Measurements from ENCODE around the gene BTBD17.

The BTBD17 gene

DNA sequence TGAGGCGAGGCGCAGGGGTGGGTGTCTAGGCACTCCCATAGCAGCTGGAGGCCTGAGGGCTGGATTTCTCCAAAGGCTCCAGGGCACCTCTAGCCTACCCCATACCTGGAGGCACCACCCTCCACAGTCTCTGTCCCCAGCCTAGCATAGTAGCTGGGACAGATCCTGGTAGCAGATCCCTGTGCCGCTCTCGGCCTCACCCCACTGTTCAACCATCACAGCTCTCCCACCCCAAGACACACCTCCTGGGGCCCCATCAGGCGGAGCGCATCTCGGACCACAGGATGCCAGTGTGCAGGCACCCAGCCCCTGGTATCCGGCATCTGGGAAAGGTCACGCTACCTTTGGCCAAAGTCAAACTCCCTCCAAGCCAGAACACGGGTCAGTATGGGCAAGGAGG, 7.1 kb downstream of the BTBD17 start:
- TF ChIP-seq, protein P1, sequence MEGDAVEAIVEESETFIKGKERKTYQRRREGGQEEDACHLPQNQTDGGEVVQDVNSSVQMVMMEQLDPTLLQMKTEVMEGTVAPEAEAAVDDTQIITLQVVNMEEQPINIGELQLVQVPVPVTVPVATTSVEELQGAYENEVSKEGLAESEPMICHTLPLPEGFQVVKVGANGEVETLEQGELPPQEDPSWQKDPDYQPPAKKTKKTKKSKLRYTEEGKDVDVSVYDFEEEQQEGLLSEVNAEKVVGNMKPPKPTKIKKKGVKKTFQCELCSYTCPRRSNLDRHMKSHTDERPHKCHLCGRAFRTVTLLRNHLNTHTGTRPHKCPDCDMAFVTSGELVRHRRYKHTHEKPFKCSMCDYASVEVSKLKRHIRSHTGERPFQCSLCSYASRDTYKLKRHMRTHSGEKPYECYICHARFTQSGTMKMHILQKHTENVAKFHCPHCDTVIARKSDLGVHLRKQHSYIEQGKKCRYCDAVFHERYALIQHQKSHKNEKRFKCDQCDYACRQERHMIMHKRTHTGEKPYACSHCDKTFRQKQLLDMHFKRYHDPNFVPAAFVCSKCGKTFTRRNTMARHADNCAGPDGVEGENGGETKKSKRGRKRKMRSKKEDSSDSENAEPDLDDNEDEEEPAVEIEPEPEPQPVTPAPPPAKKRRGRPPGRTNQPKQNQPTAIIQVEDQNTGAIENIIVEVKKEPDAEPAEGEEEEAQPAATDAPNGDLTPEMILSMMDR (IDR thresholded peaks at IDR 0.05; ENCODE audit: low read depth, low read length, missing control alignments) = no peak

GRCh38 chr17:74354123-74354522, 7.5 kb downstream of the BTBD17 start:
- no peak overlapping the region for H3K4me3 ChIP-seq (ENCODE audit: low read depth, low read length)
- DNase-seq (ENCODE audit: low read depth) = no peak
- in situ Hi-C loops (cut with HindIII; ENCODE audit: low sequenced_read_pairs) = no loop called here
- TF ChIP-seq, protein P1 (IDR thresholded peaks at IDR 0.05; ENCODE audit: low read depth, low read length, missing control alignments) = no peak

More for the DNA sequence above, 7.1 kb downstream of the BTBD17 start:
- in situ Hi-C loops (cut with HindIII; ENCODE audit: low sequenced_read_pairs) = no loop called here
- no peak overlapping the region for H3K4me3 ChIP-seq (ENCODE audit: low read depth, low read length)
- DNase-seq (ENCODE audit: low read depth) = no peak

GRCh38 chr17:74353446-74354060, 8.1 kb downstream of the BTBD17 start:
- in situ Hi-C loops (cut with HindIII; ENCODE audit: low sequenced_read_pairs) = no loop called here
- no peak overlapping the region for H3K4me3 ChIP-seq (ENCODE audit: low read depth, low read length)
- DNase-seq (ENCODE audit: low read depth) = no peak
- TF ChIP-seq, protein P1 (IDR thresholded peaks at IDR 0.05; ENCODE audit: low read depth, low read length, missing control alignments) = no peak

DNA sequence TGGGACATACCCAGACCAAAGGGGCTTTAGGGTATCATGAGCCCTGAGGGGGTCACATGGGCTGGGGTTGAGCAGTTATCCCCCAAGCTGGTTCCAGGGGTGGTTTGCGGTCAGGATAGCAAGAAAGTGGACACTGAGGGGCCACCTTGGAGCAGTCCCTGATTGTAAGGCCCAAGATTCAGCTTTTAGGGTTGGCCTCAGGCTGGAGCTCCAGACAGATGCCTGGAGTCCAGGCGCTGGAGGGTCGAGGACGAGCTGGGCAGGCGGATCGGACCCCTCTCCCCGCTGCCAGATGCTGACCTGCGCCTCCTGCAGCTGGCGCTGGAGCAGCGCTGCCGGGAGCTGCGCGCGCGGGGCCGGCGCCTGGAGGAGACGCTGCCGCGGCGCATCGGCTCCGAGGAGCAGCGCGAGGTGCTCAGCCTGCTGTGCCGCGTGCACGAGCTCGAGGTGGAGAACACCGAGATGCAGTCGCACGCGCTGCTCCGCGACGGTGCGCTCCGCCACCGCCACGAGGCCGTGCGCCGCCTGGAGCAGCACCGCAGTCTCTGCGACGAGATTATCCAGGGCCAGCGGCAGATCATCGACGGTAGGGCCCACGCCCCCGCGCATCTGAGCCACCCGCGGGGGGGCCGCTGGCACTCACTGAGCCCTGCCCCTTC, 10.0 kb downstream of the BTBD17 start:
- no peak overlapping the region for H3K4me3 ChIP-seq (ENCODE audit: low read depth, low read length)
- DNase-seq (ENCODE audit: low read depth) = no peak
- TF ChIP-seq, protein P1 (IDR thresholded peaks at IDR 0.05; ENCODE audit: low read depth, low read length, missing control alignments) = no peak
- in situ Hi-C loops (cut with HindIII; ENCODE audit: low sequenced_read_pairs) = no loop called here

- TF ChIP-seq, protein P1 (IDR thresholded peaks at IDR 0.05; ENCODE audit: low read depth, low read length, missing control alignments) = no peak
Measured at GRCh38 chr17:74350486-74350885, 11.2 kb downstream of the BTBD17 start.

GRCh38 chr17:74349120-74349519, 12.5 kb downstream of the BTBD17 start:
- TF ChIP-seq, protein P1 (IDR thresholded peaks at IDR 0.05; ENCODE audit: low read depth, low read length, missing control alignments) = no peak
- in situ Hi-C loops (cut with HindIII; ENCODE audit: low sequenced_read_pairs) = loop anchor here (5.0 kb wide), 2 partner anchors 47 to 88 kb away; no protein-coding TSS in a partner anchor
- H3K4me3 ChIP-seq (ENCODE audit: low read depth, low read length) = no peak overlapping the region
- no peak for DNase-seq (ENCODE audit: low read depth)

More at GRCh38 chr17:74350486-74350885, 11.2 kb downstream of the BTBD17 start:
- in situ Hi-C loops (cut with HindIII; ENCODE audit: low sequenced_read_pairs) = no loop called here
- no peak for DNase-seq (ENCODE audit: low read depth)
- no peak overlapping the region for H3K4me3 ChIP-seq (ENCODE audit: low read depth, low read length)
